Measurements from ENCODE around the gene ANAPC10. TPM values are rescaled to one million over a fixed set of nuclear protein-coding genes. Genes with fewer than 3 reads are reported as not detected.

ANAPC10 gene
- total and polyA plus RNA-seq, 12 donors: 11.8 to 51.6 (median 19.7) TPM

DNA sequence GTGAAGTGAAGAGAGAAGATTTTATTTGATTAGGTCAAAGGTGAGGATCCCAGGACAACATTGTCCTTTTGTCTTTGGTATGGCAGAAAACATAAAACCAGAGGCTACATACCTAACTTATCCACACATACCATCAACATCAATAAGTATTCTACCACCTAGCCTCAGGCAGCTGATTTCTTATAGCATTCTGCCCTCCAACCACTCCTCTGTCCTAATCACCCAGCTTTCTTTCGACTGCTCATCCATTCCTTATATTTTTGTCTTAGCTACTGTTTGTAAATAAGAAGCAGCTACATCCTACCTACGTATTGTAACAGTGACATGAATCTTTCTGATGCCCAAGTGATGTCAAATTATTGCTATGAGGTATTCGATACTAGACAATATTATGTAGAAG lies 129.4 kb downstream of the ANAPC10 start:
- no peaks in the 10 kb centered on the region for H3K27me3 ChIP-seq
- no peak for DNase-seq
- H3K4me3 ChIP-seq: no peak overlapping the region
- intact Hi-C loops (cut with DNase I): no loop called here
- H3K4me1 ChIP-seq (replicated peaks in 1 of 2): no peaks in the 10 kb centered on the region
- no peak overlapping the region for H3K27ac ChIP-seq
- H3K36me3 ChIP-seq (replicated peaks in 1 of 2): no peaks in the 10 kb centered on the region
- 87 to 93% (median 91%) methylated on average over 3 of the region's 3 CpGs for WGBS, 4 donors
- no peak for TF ChIP-seq POLR2A (IDR thresholded peaks at IDR 0.05)
- TF ChIP-seq, protein P1, sequence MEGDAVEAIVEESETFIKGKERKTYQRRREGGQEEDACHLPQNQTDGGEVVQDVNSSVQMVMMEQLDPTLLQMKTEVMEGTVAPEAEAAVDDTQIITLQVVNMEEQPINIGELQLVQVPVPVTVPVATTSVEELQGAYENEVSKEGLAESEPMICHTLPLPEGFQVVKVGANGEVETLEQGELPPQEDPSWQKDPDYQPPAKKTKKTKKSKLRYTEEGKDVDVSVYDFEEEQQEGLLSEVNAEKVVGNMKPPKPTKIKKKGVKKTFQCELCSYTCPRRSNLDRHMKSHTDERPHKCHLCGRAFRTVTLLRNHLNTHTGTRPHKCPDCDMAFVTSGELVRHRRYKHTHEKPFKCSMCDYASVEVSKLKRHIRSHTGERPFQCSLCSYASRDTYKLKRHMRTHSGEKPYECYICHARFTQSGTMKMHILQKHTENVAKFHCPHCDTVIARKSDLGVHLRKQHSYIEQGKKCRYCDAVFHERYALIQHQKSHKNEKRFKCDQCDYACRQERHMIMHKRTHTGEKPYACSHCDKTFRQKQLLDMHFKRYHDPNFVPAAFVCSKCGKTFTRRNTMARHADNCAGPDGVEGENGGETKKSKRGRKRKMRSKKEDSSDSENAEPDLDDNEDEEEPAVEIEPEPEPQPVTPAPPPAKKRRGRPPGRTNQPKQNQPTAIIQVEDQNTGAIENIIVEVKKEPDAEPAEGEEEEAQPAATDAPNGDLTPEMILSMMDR (IDR thresholded peaks at IDR 0.05): no peak
- no peaks in the 10 kb centered on the region for H3K9me3 ChIP-seq (replicated peaks in 1 of 3)

DNA sequence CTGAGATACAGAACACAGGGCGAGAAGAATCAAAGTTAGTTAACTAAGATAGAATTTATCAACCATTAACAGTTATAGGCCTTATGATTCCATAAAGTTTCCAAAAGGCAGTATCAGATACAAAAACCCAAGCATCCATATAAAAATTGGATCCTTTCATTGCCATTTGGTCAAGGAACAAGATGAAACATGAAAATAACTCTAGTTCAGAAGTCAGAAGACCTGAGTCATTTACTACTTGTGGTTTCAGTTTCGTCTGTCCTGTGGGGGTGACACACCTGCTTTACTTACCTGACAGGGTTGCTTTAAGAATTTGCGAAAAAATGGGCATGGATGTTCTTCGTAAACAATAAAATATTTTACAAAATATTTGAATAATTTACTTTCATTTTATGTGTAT lies 130.8 kb downstream of the ANAPC10 start:
- Histone ChIP-seq H3K4me1 (replicated peaks in 1 of 2) (no peaks in the 10 kb centered on the region), H3K4me3 (no peak overlapping the region), H3K36me3 (replicated peaks in 1 of 2) (no peaks in the 10 kb centered on the region), H3K27me3 (no peaks in the 10 kb centered on the region), H3K27ac (no peak overlapping the region), H3K9me3 (replicated peaks in 1 of 3) (no peaks in the 10 kb centered on the region)
- 91 to 93% (median 93%) methylated on average over 4 of the region's 4 CpGs for WGBS, 4 donors
- no peak for TF ChIP-seq POLR2A (IDR thresholded peaks at IDR 0.05)
- TF ChIP-seq, protein P1 (IDR thresholded peaks at IDR 0.05): no peak
- intact Hi-C loops (cut with DNase I): no loop called here
- DNase-seq: no peak

DNA sequence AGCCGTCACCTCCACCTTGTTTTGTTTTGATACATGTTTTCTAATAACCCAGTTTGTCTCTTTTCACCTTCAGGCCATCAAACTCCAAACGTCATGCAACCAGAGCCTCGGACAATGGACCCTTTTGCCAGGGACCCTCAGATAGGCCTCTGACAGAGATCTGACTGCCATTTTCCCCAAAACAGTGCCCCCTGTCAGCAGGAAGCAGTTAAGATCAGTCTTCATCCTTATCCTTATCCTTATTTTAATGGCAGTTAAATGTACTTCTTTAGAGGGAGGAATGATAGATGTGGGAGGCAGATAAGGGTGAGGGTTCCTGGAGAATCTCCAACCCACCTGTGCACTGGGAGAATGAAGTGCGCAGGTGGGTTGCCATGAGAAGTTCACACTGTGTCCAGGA lies 135.7 kb downstream of the ANAPC10 start:
- Histone ChIP-seq H3K36me3 (replicated peaks in 1 of 2) (no peaks in the 10 kb centered on the region), H3K4me3 (no peak overlapping the region), H3K27me3 (no peaks in the 10 kb centered on the region), H3K4me1 (replicated peaks in 1 of 2) (no peaks in the 10 kb centered on the region), H3K9me3 (replicated peaks in 1 of 3) (no peaks in the 10 kb centered on the region), H3K27ac (no peak overlapping the region)
- intact Hi-C loops (cut with DNase I): no loop called here
- DNase-seq: no peak
- 75 to 90% (median 84%) methylated on average over 4 of the region's 4 CpGs for WGBS, 4 donors
- TF ChIP-seq, protein P1 (IDR thresholded peaks at IDR 0.05): no peak
- no peak for TF ChIP-seq POLR2A (IDR thresholded peaks at IDR 0.05)

DNA sequence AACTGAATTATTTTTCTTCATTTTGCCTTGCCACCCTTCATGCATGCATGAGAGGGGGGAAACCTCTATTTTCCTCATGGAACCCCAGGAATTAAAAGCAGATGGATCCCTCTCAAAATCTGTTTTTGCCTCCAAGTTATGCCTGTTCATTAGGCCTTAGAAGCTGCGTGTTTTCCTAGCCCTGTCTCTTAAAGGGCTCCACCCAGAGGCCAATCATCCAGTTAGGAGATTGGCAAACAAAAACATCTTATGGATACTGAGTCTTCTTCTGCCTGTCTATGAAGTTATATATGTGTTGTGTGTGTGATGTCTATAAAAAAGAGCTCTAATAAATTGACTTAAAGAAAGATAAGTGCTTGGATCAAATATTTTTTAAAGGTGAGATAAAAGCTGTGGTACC lies 142.9 kb downstream of the ANAPC10 start:
- Histone ChIP-seq H3K4me3 (no peak overlapping the region), H3K27ac (no peak overlapping the region), H3K4me1 (replicated peaks in 1 of 2) (no peaks in the 10 kb centered on the region), H3K27me3 (no peaks in the 10 kb centered on the region), H3K36me3 (replicated peaks in 1 of 2) (no peaks in the 10 kb centered on the region), H3K9me3 (replicated peaks in 1 of 3) (peaks cover 0 to 7% (median 6%) of the 10 kb centered on the region in 3 donors)
- intact Hi-C loops (cut with DNase I): no loop called here
- TF ChIP-seq POLR2A (IDR thresholded peaks at IDR 0.05): no peak
- TF ChIP-seq, protein P1 (IDR thresholded peaks at IDR 0.05): no peak
- 67 to 91% (median 81%) methylated on average over 1 of the region's 1 CpG for WGBS, 4 donors
- no peak for DNase-seq
